ENCODE measurements around the gene CMTM3. TPM values are rescaled to one million over a fixed set of nuclear protein-coding genes. Genes with fewer than 3 reads are reported as not detected.

Gene CMTM3
- polyA plus RNA-seq, 1 experiment, result 33.5 TPM

DNA sequence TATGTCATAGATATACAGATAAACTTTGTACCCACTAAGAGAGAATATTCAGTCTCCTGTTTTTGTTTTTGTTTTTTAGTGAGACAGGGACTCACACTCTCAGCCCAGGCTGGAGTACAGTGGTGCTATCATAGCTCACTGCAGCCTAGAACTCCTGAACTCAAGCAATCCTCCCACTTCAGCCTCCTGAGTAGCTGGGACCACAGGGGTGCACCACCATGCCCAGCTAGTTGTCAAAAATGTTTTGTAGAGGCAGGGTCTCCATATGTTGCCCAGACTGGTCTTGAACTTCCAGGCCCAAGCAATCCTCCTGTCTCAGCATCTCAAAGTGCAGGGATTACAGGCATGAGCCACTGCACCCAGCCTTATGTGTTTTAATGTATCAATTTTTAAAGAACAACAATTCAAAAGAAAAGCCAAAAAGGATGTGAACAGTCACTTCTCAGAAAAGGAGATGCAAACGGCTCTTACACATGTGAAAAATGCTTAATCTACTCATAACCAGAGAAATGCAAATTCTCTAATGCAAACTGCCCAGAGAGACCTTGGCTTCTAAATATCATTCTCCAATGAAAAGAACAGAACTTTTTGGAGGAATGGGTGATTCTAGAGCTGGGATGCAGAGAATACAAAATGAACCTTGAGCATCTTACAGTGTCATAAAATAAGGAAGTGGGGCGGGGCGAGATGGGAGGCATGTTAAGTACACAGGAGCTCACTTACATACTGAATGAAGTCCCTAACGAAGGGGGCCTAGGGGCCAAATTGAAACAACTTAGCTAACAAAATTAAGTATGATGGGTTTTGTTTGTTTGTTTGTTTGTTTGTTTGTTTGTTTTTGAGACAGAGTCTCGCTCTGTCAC lies 7.3 kb upstream of the CMTM3 start:
- DNase-seq (ENCODE audit: low read depth, low spot score), result no peak
- Histone ChIP-seq H3K4me3 (ENCODE audit: low read depth, low read length) (no peak overlapping the region), H3K9me3 (ENCODE audit: control insufficient read depth, insufficient read depth, low read length) (peaks cover 8% of the 10 kb centered on the region), H3K27ac (ENCODE audit: low read depth, low read length) (no peak overlapping the region), H3K27me3 (ENCODE audit: control insufficient read depth, insufficient read depth, low read length) (peaks cover 13% of the 10 kb centered on the region)
- POLR2A ChIA-PET, result no interaction called here
- CTCF ChIA-PET, result interaction anchor here (2.3 kb wide), 1 partner anchor 11 kb away, joined by 13 read pairs; no protein-coding TSS in a partner anchor
- no peak for TF ChIP-seq CTCF (IDR thresholded peaks at IDR 0.05; ENCODE audit: low read depth, low read length)

- no peak for DNase-seq (ENCODE audit: low read depth, low spot score)
- no peak overlapping the region for H3K27ac ChIP-seq (ENCODE audit: low read depth, low read length)
- TF ChIP-seq CTCF (IDR thresholded peaks at IDR 0.05; ENCODE audit: low read depth, low read length), result no peak
- POLR2A ChIA-PET, result no interaction called here
- no peak overlapping the region for H3K4me3 ChIP-seq (ENCODE audit: low read depth, low read length)
- CTCF ChIA-PET, result interaction anchor here (2.3 kb wide), 1 partner anchor 11 kb away, joined by 13 read pairs; no protein-coding TSS in a partner anchor
- peaks cover 8% of the 10 kb centered on the region for H3K9me3 ChIP-seq (ENCODE audit: control insufficient read depth, insufficient read depth, low read length)
- H3K27me3 ChIP-seq (ENCODE audit: control insufficient read depth, insufficient read depth, low read length), result peaks cover 11% of the 10 kb centered on the region
Observed at GRCh38 chr16:66598111-66598510, 6.4 kb upstream of the CMTM3 start.

DNA sequence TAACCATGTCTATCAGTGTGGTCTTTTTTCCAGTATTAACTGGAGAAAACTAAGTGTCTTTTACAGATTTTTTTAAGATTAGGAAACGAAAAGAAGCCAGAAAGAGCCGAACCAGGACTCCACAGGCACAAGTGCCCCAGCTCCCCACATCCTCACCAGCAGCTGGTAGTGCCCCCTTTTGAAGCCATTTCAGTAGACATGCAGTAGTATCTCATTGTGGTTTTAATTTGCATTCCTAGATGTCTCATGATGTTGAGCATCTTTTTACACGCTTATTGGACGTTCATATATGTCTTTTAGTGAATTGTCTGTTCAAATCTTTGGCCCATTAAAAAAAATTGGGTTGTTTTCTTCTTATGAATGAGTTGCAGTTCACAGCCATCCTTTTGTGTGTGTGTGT lies 4.8 kb upstream of the CMTM3 start:
- CTCF ChIA-PET, result no interaction called here

GRCh38 chr16:66600477-66600876 lies 4.0 kb upstream of the CMTM3 start:
- ChIA-PET CTCF (no interaction called here), POLR2A (no interaction called here)
- DNase-seq (ENCODE audit: low read depth, low spot score), result no peak
- no peak for TF ChIP-seq CTCF (IDR thresholded peaks at IDR 0.05; ENCODE audit: low read depth, low read length)
- Histone ChIP-seq H3K4me3 (ENCODE audit: low read depth, low read length) (no peak overlapping the region), H3K27ac (ENCODE audit: low read depth, low read length) (no peak overlapping the region), H3K9me3 (ENCODE audit: control insufficient read depth, insufficient read depth, low read length) (peaks cover 8% of the 10 kb centered on the region), H3K27me3 (ENCODE audit: control insufficient read depth, insufficient read depth, low read length) (peaks cover 4% of the 10 kb centered on the region)

More for the DNA sequence above, 4.8 kb upstream of the CMTM3 start:
- TF ChIP-seq CTCF (IDR thresholded peaks at IDR 0.05; ENCODE audit: low read depth, low read length), result no peak
- Histone ChIP-seq H3K27me3 (ENCODE audit: control insufficient read depth, insufficient read depth, low read length) (peaks cover 6% of the 10 kb centered on the region), H3K9me3 (ENCODE audit: control insufficient read depth, insufficient read depth, low read length) (peaks cover 8% of the 10 kb centered on the region), H3K27ac (ENCODE audit: low read depth, low read length) (no peak overlapping the region), H3K4me3 (ENCODE audit: low read depth, low read length) (no peak overlapping the region)
- DNase-seq (ENCODE audit: low read depth, low spot score), result no peak
- POLR2A ChIA-PET, result no interaction called here

GRCh38 chr16:66601471-66601870 lies 3.0 kb upstream of the CMTM3 start:
- peaks cover 4% of the 10 kb centered on the region for H3K27me3 ChIP-seq (ENCODE audit: control insufficient read depth, insufficient read depth, low read length)
- peaks cover 8% of the 10 kb centered on the region for H3K9me3 ChIP-seq (ENCODE audit: control insufficient read depth, insufficient read depth, low read length)
- DNase-seq (ENCODE audit: low read depth, low spot score), result no peak
- H3K27ac ChIP-seq (ENCODE audit: low read depth, low read length), result no peak overlapping the region
- ChIA-PET CTCF (no interaction called here), POLR2A (no interaction called here)
- H3K4me3 ChIP-seq (ENCODE audit: low read depth, low read length), result no peak overlapping the region
- no peak for TF ChIP-seq CTCF (IDR thresholded peaks at IDR 0.05; ENCODE audit: low read depth, low read length)

Measured in AG04450 (cell line).